Gastrocnemius medialis (tissue), 4 donors: ENCODE results near the gene UQCC2.

Source experiments
- POLR2A ChIP-seq, 2 donors: fragments of 450-650 bp; IDR thresholded peaks; one replicate each; pipeline ENCODE4 v1.6.1; 2017; ENCODE audit warnings: antibody characterized with exemption in 2 of 2, mild to moderate bottlenecking in 2 of 2, moderate library complexity in 2 of 2
- TF ChIP-seq, protein P1 (sequence below), 5 experiments: fragments of 450-650 bp in 3 of 5; fragments of 200-600 bp in 2 of 5; sonication (generic) in 2 of 5; IDR thresholded peaks in 4 of 5; conservative IDR thresholded peaks in 1 of 5; 1 replicate in 4 of 5; 2 replicates in 1 of 5; pipeline ENCODE4 v1.5.1; 2016 to 2019; ENCODE audit warnings: antibody characterized with exemption in 5 of 5, mild to moderate bottlenecking in 3 of 5, moderate library complexity in 3 of 5

DNA sequence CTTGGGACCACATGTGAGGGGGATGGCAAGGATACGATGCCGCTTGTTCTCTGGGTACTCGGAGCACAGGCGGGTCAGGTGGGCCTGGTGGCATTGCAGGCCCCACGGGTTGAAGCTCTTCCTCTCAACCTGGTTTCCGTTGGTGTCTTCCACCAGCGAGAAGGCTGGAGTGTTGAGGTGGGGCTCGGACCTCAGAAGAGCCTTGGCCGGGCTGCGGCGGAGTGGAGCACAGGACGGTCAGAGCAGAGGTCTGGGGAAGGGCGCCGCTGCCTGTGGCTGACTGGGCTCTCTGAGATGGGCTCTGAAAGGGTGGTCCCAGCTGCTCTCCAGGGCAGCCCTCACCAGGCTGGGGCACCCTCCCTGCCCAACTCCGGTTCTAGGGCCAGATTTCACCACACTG is 15.2 kb upstream of the UQCC2 start:
- TF ChIP-seq, protein P1, sequence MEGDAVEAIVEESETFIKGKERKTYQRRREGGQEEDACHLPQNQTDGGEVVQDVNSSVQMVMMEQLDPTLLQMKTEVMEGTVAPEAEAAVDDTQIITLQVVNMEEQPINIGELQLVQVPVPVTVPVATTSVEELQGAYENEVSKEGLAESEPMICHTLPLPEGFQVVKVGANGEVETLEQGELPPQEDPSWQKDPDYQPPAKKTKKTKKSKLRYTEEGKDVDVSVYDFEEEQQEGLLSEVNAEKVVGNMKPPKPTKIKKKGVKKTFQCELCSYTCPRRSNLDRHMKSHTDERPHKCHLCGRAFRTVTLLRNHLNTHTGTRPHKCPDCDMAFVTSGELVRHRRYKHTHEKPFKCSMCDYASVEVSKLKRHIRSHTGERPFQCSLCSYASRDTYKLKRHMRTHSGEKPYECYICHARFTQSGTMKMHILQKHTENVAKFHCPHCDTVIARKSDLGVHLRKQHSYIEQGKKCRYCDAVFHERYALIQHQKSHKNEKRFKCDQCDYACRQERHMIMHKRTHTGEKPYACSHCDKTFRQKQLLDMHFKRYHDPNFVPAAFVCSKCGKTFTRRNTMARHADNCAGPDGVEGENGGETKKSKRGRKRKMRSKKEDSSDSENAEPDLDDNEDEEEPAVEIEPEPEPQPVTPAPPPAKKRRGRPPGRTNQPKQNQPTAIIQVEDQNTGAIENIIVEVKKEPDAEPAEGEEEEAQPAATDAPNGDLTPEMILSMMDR (IDR thresholded peaks at IDR 0.05 in 4 of 5, conservative IDR thresholded peaks at IDR 0.05 in 1 of 5): no peak
- no peak for TF ChIP-seq POLR2A (IDR thresholded peaks at IDR 0.05)
